C4-2B (cell line): ENCODE data around the gene CYLD.

Source experiments
- ZFX ChIP-seq: fragments of 450-650 bp; IDR thresholded peaks from 2 replicates; pipeline ENCODE4 v1.6.1; 2017
- TF ChIP-seq, protein P1 (sequence below): fragments of 450-650 bp; conservative IDR thresholded peaks from 2 replicates; pipeline ENCODE4 v1.5.1; 2017; ENCODE audit warnings: mild to moderate bottlenecking

DNA sequence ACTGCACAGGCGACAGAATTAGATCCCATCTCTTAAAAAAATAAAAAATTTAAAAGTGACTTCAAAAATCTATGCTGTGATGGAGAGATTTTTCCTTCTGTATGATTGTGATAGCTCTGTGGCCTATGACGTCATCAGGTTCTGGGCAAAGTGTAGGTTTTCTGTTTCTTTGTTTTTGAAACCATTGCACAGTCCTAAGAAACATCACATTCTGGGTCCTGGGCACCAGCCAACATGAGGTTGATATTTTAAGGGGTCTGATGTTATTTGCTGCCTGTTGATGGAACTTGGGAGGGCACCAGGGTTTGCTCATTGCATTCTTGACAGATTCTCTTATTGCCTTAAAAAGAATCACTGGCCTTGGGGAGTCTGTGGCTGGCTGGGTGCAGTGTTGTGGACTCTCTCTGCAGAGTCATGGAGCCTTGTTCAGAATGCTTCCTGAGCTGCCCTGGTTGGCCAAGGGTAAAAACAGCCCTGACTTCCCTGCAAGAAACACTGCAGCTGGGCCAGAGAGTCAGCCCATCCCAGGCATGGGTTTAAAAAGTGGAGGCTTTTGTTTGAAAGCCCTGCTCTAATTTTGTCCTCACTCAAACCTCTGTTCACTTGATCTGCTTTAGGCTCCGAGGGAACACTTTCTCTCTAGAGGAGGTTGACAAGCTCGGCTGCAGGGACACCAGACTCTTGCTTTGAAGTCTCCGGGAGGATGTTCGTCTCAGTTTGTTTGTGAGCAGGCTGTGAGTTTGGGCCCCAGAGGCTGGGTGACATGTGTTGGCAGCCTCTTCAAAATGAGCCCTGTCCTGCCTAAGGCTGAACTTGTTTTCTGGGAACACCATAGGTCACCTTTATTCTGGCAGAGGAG is 10.5 kb upstream of the CYLD start:
- TF ChIP-seq, protein P1, sequence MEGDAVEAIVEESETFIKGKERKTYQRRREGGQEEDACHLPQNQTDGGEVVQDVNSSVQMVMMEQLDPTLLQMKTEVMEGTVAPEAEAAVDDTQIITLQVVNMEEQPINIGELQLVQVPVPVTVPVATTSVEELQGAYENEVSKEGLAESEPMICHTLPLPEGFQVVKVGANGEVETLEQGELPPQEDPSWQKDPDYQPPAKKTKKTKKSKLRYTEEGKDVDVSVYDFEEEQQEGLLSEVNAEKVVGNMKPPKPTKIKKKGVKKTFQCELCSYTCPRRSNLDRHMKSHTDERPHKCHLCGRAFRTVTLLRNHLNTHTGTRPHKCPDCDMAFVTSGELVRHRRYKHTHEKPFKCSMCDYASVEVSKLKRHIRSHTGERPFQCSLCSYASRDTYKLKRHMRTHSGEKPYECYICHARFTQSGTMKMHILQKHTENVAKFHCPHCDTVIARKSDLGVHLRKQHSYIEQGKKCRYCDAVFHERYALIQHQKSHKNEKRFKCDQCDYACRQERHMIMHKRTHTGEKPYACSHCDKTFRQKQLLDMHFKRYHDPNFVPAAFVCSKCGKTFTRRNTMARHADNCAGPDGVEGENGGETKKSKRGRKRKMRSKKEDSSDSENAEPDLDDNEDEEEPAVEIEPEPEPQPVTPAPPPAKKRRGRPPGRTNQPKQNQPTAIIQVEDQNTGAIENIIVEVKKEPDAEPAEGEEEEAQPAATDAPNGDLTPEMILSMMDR: no peak
- no peak for TF ChIP-seq ZFX
